HG02981 (cell line): Measurements from ENCODE around the gene RNASET2.

Experiments
- ATAC-seq: cut with Tn5 transposase; IDR thresholded peaks from one replicate; pipeline ENCODE4 v1.9.1; 2021; ENCODE audit warnings: mild to moderate bottlenecking, moderate library complexity; ENCODE audit not compliant: unreplicated experiment

The RNASET2 gene

DNA sequence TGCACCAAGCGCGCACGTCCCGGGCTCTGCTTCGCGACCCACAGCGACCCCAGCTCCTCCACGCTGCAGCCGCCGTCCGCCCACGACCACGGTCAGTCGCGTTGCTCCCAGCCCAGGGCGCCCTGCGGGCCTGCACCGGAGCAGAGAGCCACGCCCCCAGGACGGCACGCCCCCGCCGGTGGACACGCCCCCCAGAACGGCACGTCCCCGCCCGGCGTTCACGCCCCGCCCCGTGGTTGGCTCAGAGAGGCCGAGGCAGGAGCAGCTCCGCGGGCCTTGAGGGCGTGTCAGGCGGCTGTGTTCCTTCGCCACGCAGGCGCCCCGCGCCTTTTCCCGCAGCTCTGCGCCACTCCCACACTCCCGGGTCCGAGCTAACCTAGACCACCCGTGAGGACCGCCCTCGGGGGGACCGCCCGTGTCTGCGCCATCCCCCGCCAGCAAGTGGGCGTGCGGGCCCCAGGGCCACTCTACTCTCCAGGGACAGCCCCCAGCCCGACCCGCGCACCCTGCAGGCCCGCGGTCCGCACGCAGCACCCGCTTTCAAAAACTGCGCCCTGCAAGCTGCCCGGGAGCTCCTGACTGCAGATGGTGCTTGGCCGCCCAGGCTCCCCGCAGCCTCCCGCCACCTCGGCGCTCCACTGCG, at the start of gene RNASET2:
RNASET2 (minus strand) TSS at position 107 of the 643 bp plus-strand sequence. CDS start 368 bp downstream, outside the sequence.
- peak; percentile 62 for ATAC-seq

GRCh38 chr6:167005350-167006159, 49.2 kb upstream of the RNASET2 start:
- ATAC-seq = no peak

GRCh38 chr6:167000759-167001158, 44.4 kb upstream of the RNASET2 start:
- no peak for ATAC-seq

DNA sequence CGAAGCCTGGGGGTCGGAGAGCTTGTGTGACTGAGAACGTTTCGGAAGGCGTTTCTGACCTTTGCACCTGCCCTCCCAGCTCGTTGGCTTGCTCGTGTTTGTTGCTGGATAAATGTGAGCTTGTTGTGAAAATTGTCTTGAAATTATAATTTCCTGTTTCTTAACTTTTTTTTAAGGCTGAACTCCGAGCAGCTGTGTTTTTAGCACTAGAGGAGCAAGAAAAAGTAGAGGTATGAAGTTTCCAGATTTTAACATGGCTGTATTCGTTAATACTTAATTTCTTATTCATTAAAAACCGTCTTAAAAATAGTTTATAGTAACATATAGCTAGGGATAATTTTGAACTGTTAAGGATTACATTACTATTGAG, 43.5 kb upstream of the RNASET2 start:
- no peak for ATAC-seq

DNA sequence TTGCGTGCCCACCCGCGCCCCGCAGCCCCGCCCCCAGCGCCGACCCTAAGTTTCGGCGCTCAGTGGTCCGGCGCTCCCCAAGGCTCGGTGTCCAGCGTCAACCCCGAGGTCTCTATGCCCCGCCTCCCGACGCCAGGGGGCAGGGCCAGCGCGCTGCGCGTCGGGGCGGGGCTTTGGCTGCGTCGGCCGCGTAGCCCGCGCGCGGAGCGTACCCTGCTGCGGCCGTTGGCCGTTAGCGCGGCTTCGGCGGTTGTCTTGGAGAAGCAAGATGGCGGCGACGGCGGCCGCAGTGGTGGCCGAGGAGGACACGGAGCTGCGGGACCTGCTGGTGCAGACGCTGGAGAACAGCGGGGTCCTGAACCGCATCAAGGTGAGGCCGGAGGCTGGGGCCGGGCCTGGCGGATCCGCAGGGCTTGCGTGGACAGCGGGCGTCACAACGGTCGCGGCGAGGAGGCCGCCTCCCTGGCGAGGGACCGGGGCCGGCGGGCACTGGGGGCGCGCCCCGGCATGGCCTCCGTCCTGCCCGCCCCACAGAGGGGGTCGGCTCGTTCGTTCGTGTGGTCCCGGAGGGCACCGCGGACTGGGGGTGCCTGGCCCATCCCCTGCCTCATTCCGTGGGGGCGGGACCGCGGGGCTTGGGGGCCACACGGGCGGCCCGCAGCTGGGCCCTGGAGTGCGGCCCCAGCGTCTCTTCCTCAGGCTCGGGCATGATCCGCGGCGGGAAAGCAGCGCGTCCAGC, 43.0 kb upstream of the RNASET2 start, which contains the start of gene CEP43:
CEP43 (plus strand) TSS at position 253 of the 739 bp plus-strand sequence; CDS start at position 269, 16 bp downstream.
- peak; percentile 88 for ATAC-seq

- no peak for ATAC-seq
Observed at GRCh38 chr6:166998256-166999144, 42.1 kb upstream of the RNASET2 start.

GRCh38 chr6:166997768-166998255, 41.5 kb upstream of the RNASET2 start:
- peak; percentile 33 for ATAC-seq

DNA sequence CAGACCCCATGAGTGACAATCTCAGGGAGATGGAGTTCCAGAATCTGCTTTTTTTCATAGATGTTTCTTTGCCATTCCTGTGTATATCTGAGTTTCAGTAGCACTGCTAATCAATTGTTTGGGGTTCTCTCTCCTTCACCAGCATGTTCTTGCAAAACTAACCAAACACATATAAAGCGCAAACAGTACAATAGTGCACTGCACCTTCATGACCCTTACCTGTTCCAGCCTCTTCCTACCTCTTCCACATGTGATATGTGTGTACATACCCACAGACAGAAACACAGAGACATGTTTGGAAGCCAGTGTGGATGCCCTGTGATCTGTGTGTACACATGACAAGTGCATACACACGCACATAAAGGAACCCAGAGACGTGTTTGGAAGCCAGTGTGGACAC, 41.0 kb upstream of the RNASET2 start:
- ATAC-seq = no peak

DNA sequence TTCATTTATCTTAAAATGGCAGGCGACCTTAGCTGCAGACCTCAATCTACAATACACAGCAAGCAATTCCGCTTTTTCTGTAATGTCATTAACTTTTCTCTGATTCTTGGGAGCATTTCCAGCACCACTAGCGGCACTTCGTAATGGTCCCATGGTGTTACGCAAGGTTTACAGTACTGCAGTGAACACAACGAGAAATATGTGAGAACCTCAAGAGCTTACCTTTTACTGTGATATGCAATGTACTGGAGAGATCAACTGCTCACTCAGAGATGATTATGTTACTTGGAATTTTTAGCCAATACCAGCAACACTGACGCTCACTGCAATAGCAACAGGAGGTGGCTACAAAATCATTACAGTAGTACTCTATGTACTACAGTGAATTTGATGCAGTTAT, 40.1 kb upstream of the RNASET2 start:
- no peak for ATAC-seq

DNA sequence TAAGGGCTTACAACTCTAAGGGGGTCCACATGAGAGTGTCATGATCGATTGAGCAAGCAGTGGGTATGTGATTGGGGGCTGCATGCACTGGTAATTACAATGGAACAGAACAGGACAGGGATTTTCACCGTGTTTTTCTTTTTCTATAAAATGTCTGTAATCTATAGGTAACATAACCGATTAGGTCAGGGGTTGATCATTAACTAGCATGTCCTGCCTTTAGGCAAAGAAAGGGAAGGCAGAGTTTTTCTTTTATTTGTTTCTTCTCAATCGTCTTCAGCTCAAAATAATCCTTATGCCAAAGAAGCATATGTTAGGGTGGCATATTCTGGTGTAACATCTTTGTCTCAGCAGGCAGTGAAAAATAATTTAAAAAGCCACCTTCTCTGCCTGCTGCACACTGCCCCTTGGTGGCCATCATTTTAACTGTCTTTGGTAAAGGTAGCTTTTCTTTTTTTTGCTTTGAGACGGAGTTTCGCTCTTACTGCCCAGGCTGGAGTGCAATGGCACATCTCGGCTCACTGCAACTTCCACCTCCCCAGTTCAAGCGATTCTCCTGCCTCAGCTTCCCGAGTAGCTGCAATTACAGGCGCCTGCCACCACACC, 33.2 kb upstream of the RNASET2 start:
- peak; percentile 63 for ATAC-seq

- no peak for ATAC-seq
Observed at GRCh38 chr6:166988674-166989201, 32.4 kb upstream of the RNASET2 start.

DNA sequence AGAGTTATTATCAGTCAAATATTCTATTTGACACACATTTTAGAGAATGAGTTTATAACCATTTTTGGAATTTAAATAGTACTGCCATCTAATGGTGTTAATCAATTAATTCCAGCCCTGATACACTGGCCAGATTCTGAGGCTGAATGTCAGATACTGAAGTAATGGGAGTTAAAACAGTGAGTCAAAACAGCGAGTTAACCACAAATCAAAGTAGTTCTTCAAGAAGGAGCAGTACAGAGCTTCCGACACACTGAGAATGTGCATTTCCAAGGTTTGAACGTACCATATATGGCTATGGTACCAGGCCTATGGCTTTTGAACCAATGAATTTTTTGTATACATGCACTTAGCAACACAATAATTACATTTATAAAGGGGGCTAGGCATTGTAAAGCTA, 31.6 kb upstream of the RNASET2 start:
- ATAC-seq = no peak

GRCh38 chr6:166987448-166987847, 31.1 kb upstream of the RNASET2 start:
- ATAC-seq = no peak

DNA sequence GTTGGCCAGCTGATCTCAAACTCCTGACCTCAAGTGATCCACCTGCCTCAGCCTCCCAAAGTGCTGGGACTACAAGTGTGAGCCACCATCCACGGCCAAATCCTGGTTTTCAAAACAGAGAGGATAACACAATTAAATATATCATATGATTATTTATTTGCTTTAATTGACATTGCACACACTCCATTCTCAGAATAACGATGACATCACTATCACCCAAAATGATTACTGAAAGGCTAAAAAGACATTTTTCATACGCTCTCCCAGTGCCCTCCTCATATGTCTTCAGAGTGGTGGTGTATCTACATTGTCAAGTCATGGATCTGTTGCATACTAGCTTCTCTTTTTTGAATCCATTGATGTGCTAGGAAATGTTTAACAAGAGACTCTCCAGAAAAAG, 24.4 kb upstream of the RNASET2 start:
- ATAC-seq = no peak

GRCh38 chr6:166977621-166978525, 21.5 kb upstream of the RNASET2 start:
- ATAC-seq = no peak

DNA sequence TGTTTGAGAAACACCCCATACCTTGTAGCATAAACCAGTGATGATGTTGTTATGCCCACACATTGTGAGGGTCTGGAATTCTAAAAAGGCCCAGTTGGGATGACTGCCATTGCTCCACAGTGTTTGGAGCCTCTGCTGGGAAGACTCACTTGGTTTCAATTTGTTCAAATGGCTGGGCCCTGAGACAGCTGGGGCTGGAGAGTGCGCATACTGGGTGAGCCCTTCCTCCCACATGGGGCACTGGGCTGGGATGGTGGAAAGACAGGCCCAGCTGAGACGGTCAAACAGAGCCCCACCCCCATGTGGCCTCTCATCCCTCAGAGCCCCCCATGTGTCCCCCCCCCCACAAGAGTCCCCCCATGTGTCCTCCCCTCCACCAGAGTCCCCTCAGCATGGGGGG, 20.3 kb upstream of the RNASET2 start:
- no peak for ATAC-seq

GRCh38 chr6:166972101-166972500, 15.8 kb upstream of the RNASET2 start:
- no peak for ATAC-seq

GRCh38 chr6:166971271-166971670, 14.9 kb upstream of the RNASET2 start:
- ATAC-seq = no peak

GRCh38 chr6:166970776-166971175, 14.4 kb upstream of the RNASET2 start:
- no peak for ATAC-seq
